DMS 273 (cell line): ENCODE results near the gene OR4C11.

Experiments
- DNase-seq: peaks from one replicate; lab custom pipeline; 2025; ENCODE audit not compliant: unreplicated experiment; lab: John Stamatoyannopoulos, UW

The OR4C11 gene

GRCh38 chr11:55607545-55607944 lies at the start of gene OR4C11:
TSS of gene OR4C11 (minus strand) at chr11:55607645. CDS start at chr11:55604373, 3,272 bp downstream.
- no peak for DNase-seq

- DNase-seq, result no peak
These were observed 47.7 kb upstream of the OR4C11 start for GRCh38 chr11:55655096-55655495.

GRCh38 chr11:55652560-55652959 lies 45.1 kb upstream of the OR4C11 start:
- no peak for DNase-seq

GRCh38 chr11:55648027-55648426 lies 40.6 kb upstream of the OR4C11 start, which contains the start of gene OR4S2:
TSS of gene OR4S2 (plus strand) at chr11:55648327. CDS start at chr11:55650904, 2,577 bp downstream.
- DNase-seq, result no peak

- DNase-seq, result no peak
These were observed 27.4 kb upstream of the OR4C11 start, which contains the start of gene OR4P4 for GRCh38 chr11:55634813-55635212. TSS of gene OR4P4 (plus strand) at chr11:55635113.

- no peak for DNase-seq
These were observed 17.1 kb upstream of the OR4C11 start for GRCh38 chr11:55624531-55624930.

GRCh38 chr11:55572548-55572947 lies 34.9 kb downstream of the OR4C11 start:
- no peak for DNase-seq

- no peak for DNase-seq
These were observed 35.6 kb downstream of the OR4C11 start, which contains the start of gene OR4C16 for GRCh38 chr11:55571828-55572227. TSS of gene OR4C16 (plus strand) at chr11:55572128. CDS start at chr11:55572128, 0 bp downstream.

GRCh38 chr11:55554169-55554568 lies 53.3 kb downstream of the OR4C11 start, which contains the start of gene OR4C15:
TSS of gene OR4C15 (plus strand) at chr11:55554469. CDS start at chr11:55554469, 0 bp downstream.
- no peak for DNase-seq
